Measurements from ENCODE around the gene GCK.

DNA sequence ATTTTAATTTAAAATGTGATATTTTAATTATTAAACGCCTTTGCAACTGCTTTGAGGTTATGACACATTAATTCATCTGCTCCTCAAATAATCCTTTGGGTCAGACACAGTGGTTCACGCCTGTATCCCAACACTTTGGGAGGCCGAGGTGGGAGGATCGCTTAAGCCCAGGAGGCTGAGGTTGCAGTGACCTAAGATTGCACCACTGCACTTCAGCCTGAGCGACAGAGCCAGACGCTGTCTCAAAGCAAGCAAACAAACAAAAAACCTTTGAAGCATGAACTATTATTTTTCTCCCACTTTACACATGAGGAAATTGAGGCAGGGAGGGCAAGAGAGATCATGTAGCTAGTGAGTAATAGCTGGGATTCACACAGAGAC lies 64.4 kb downstream of the GCK start:
- TF ChIP-seq, protein P1, sequence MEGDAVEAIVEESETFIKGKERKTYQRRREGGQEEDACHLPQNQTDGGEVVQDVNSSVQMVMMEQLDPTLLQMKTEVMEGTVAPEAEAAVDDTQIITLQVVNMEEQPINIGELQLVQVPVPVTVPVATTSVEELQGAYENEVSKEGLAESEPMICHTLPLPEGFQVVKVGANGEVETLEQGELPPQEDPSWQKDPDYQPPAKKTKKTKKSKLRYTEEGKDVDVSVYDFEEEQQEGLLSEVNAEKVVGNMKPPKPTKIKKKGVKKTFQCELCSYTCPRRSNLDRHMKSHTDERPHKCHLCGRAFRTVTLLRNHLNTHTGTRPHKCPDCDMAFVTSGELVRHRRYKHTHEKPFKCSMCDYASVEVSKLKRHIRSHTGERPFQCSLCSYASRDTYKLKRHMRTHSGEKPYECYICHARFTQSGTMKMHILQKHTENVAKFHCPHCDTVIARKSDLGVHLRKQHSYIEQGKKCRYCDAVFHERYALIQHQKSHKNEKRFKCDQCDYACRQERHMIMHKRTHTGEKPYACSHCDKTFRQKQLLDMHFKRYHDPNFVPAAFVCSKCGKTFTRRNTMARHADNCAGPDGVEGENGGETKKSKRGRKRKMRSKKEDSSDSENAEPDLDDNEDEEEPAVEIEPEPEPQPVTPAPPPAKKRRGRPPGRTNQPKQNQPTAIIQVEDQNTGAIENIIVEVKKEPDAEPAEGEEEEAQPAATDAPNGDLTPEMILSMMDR (IDR thresholded peaks at IDR 0.05; ENCODE audit: borderline replicate concordance, extremely low read depth, low read length, poor library complexity, severe bottlenecking): no peak
- TF ChIP-seq EZH2 (IDR thresholded peaks at IDR 0.05; ENCODE audit: borderline replicate concordance, low read depth, low read length, severe bottlenecking): no peak

Data from DND-41 (cell line).